Prostate gland (tissue), 2 donors: ENCODE data around the gene RPL9. TPM values are rescaled to one million over a fixed set of nuclear protein-coding genes. Genes with fewer than 3 reads are reported as not detected.

Experiments
- DNase-seq: peaks from one replicate; pipeline ENCODE4 v3.0.0-alpha.2; 2019; ENCODE audit warnings: low spot score
- H3K27ac ChIP-seq, 2 donors: fragments of 200-600 bp; sonication (generic); 2 replicates each; pipeline ENCODE4 v1.5.1; 2017 to 2019
- H3K27me3 ChIP-seq: fragments of 200-600 bp; sonication (generic); replicated peaks from 2 replicates; pipeline ENCODE4 v1.5.1; 2019; ENCODE audit not compliant: insufficient read depth
- H3K36me3 ChIP-seq, 2 donors: fragments of 200-600 bp; sonication (generic); 1 replicate in 1 of 2; 2 replicates in 1 of 2; pipeline versions ENCODE4 v1.5.1 to v1.8.1; 2017 to 2019
- H3K4me1 ChIP-seq: fragments of 200-600 bp; sonication (generic); replicated peaks from 2 replicates; pipeline ENCODE4 v1.5.1; 2019
- H3K4me3 ChIP-seq, 2 donors: fragments of 200-600 bp; sonication (generic); 2 replicates each; pipeline ENCODE4 v1.5.1; 2017 to 2019
- H3K9me3 ChIP-seq: fragments of 200-600 bp; sonication (generic); 2 replicates; pipeline ENCODE4 v1.5.1; 2017
- POLR2A ChIP-seq: fragments of 450-650 bp; IDR thresholded peaks from one replicate; pipeline ENCODE4 v1.6.1; 2016; ENCODE audit warnings: antibody characterized with exemption, mild to moderate bottlenecking
- POLR2AphosphoS5 ChIP-seq: sonication (generic); formaldehyde crosslinking; IDR thresholded peaks from one replicate; pipeline ENCODE4 v1.6.1; 2017; ENCODE audit warnings: antibody characterized with exemption
- WGBS: methylation state at CpG from one replicate; pipeline ENCODE4 v1.1.5; 2018; 5-methylcytosine and 5-hydroxymethylcytosine counted together
- intact Hi-C: fragments of 100-400 bp; cut with DNase I; formaldehyde crosslinking; loops from one replicate; pipeline ENCODE4 v1.14.2; 2022
- total RNA-seq, 2 donors: library from RNA; depleted of rRNA; stranded (reverse); fragments of >200 nt; gene quantifications; one replicate each; pipeline ENCODE4 v1.1.0, GENCODE V29; 2016
- TF ChIP-seq, protein P1 (sequence below), 4 experiments: fragments of 200-600 bp in 2 of 4; fragments of 450-650 bp in 2 of 4; sonication (generic) in 2 of 4; IDR thresholded peaks; 1 replicate in 3 of 4; 2 replicates in 1 of 4; pipeline ENCODE4 v1.5.1; 2016 to 2019; ENCODE audit warnings: antibody characterized with exemption in 4 of 4, mild to moderate bottlenecking in 2 of 4, moderate library complexity in 2 of 4

RPL9 gene
- total RNA-seq, 2 donors from 2014 or later: 1,563 to 5,624 TPM

DNA sequence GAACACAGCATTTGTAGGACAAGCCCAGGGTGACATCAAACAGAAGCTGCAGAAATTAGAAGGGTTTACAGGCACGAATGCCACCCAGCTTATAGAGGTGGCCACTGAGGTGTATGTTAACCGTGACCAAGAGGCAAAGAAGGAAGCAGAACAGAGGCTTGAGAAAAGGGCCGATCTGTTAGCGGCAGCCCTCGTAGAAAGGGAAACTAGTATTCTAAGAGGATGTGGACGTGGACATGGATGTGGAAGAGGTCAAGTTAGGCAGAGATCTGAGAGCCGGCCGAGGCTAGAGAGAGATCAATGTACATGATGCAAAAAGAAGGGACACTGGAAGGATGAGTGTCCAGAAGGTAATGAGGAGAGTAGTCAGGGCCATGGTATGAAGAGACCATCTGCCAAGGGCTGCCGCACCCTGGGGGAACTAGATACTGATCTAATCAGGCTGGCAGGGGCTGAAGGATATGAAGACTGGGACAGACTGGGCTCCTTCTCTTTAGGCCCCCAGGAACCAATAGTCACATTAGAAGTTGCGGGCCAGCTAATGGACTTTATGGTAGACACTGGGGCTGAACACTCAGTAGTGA, 27.6 kb upstream of the RPL9 start:
- no peaks in the 10 kb centered on the region for H3K4me1 ChIP-seq
- no peaks in the 10 kb centered on the region for H3K9me3 ChIP-seq
- TF ChIP-seq POLR2AphosphoS5: no peak
- TF ChIP-seq POLR2A: no peak
- TF ChIP-seq, protein P1, sequence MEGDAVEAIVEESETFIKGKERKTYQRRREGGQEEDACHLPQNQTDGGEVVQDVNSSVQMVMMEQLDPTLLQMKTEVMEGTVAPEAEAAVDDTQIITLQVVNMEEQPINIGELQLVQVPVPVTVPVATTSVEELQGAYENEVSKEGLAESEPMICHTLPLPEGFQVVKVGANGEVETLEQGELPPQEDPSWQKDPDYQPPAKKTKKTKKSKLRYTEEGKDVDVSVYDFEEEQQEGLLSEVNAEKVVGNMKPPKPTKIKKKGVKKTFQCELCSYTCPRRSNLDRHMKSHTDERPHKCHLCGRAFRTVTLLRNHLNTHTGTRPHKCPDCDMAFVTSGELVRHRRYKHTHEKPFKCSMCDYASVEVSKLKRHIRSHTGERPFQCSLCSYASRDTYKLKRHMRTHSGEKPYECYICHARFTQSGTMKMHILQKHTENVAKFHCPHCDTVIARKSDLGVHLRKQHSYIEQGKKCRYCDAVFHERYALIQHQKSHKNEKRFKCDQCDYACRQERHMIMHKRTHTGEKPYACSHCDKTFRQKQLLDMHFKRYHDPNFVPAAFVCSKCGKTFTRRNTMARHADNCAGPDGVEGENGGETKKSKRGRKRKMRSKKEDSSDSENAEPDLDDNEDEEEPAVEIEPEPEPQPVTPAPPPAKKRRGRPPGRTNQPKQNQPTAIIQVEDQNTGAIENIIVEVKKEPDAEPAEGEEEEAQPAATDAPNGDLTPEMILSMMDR (IDR thresholded peaks at IDR 0.05): no peak
- intact Hi-C loops: no loop called here
- no peak overlapping the region for H3K4me3 ChIP-seq
- DNase-seq: no peak
- WGBS: 72% methylated on average over 10 of the region's 10 CpGs
- no peaks in the 10 kb centered on the region for H3K27me3 ChIP-seq
- H3K36me3 ChIP-seq: no peaks in the 10 kb centered on the region
- H3K27ac ChIP-seq: no peak overlapping the region

DNA sequence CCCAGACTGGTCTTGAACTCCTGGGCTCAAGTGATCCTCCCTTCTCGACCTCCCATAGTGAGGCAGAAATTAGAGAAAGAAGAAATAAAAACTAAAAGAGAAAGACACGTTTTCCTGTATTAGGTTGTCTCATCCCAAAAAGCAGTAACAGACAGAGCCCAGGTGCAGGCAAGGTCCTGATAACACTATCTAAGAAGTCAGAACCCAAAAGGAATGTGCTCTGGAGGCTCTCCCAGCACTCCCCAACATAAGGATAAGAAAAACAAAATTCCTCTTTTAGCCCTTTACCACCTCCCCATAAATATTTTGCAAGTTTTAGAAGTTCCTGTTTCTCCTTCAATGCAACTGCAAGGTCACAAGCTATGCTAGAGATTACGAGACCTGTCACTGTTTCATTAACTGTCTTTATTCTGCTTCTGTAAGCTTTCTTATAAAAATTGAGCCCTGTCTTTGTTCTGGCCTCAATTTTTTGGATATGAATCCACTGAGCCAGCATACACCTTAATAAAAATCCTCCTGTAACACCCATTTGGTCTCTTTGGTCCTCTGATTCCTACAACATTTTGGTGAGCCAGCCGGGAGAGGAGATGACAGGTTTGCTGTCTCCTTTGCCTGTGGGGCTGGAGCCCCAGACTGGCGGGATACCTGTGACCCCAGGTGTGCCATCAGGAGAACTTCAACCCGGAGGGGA, 26.0 kb upstream of the RPL9 start:
- WGBS: 90% methylated on average over 6 of the region's 6 CpGs
- no peak overlapping the region for H3K27ac ChIP-seq
- no peaks in the 10 kb centered on the region for H3K9me3 ChIP-seq
- H3K36me3 ChIP-seq: no peaks in the 10 kb centered on the region
- intact Hi-C loops: no loop called here
- H3K4me1 ChIP-seq: no peaks in the 10 kb centered on the region
- no peak for DNase-seq
- H3K4me3 ChIP-seq: no peak overlapping the region
- H3K27me3 ChIP-seq: no peaks in the 10 kb centered on the region
- TF ChIP-seq, protein P1 (IDR thresholded peaks at IDR 0.05): no peak
- TF ChIP-seq POLR2A (no peak), POLR2AphosphoS5 (no peak)

DNA sequence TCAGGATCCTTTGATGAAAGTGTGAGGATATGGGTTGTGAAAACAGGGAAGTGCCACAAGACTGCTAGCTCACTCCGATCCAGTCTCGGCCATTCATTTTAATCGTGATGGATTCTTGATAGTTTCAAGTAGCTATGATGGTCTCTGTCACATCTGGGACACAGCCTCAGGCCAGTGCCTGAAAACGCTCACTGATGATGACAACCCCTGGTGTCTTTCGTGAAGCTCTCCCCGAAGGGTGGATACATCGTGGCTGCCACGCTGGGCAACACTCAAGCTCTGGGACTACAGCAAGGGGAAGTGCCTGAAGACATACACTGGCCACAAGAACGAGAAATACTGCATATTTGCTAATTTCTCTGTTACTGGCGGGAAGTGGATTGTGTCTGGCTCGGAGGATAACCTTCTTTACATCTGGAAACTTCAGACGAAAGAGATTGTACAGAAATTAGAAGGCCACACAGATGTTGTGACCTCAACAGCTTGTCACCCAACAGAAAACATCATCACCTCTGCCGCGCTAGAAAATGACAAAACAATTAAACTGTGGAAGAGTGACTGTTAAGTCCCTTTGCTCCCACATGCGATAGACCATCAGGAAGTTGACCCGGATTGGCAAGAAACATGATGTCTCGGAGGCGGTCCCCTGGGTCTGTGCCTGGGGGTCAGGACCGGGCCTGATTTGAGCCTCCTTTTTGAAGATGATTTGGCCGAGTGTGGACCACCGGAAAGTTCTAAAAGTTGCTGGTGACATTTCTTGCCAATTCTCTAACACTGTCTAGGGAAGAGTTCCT, 22.4 kb upstream of the RPL9 start:
- DNase-seq: no peak
- 85% methylated on average over 21 of the region's 21 CpGs for WGBS
- intact Hi-C loops: no loop called here
- no peaks in the 10 kb centered on the region for H3K9me3 ChIP-seq
- H3K36me3 ChIP-seq: no peaks in the 10 kb centered on the region
- no peak overlapping the region for H3K27ac ChIP-seq
- H3K4me1 ChIP-seq: no peaks in the 10 kb centered on the region
- no peak for TF ChIP-seq POLR2AphosphoS5
- TF ChIP-seq, protein P1 (IDR thresholded peaks at IDR 0.05): no peak
- TF ChIP-seq POLR2A: no peak
- H3K4me3 ChIP-seq: no peak overlapping the region
- H3K27me3 ChIP-seq: no peaks in the 10 kb centered on the region

DNA sequence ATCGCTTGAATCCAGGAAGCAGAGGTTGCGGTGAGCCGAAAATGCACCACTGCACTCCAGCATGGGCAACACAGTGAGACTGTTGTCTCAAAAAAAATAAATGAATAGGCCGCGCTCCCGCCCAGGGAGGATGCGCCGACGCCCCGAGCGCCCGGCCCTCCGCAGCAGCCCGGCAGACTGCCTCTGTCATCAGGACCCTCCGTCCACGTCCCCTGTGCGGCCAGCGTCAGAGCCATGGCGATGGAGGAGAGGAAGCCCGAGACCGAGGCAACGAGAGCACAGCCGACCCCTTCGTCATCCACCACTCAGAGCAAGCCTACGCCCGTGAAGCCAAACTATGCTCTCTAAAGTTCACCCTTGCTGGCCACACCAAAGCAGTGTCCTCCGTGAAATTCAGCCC, 21.5 kb upstream of the RPL9 start:
- H3K27me3 ChIP-seq: no peaks in the 10 kb centered on the region
- no peak overlapping the region for H3K27ac ChIP-seq
- H3K9me3 ChIP-seq: no peaks in the 10 kb centered on the region
- H3K4me1 ChIP-seq: no peaks in the 10 kb centered on the region
- TF ChIP-seq POLR2A (no peak), POLR2AphosphoS5 (no peak)
- TF ChIP-seq, protein P1 (IDR thresholded peaks at IDR 0.05): no peak
- no peak for DNase-seq
- intact Hi-C loops: no loop called here
- no peaks in the 10 kb centered on the region for H3K36me3 ChIP-seq
- H3K4me3 ChIP-seq: no peak overlapping the region
- WGBS: 96% methylated on average over 27 of the region's 27 CpGs
